8988T (cell line): ENCODE data around the gene BRD1.

Source experiments
- DNase-seq: peaks from one replicate; pipeline ENCODE4 v3.0.0; 2011

Gene BRD1

GRCh38 chr22:49726022-49726681, 101.5 kb downstream of the BRD1 start:
- DNase-seq: no peak

DNA sequence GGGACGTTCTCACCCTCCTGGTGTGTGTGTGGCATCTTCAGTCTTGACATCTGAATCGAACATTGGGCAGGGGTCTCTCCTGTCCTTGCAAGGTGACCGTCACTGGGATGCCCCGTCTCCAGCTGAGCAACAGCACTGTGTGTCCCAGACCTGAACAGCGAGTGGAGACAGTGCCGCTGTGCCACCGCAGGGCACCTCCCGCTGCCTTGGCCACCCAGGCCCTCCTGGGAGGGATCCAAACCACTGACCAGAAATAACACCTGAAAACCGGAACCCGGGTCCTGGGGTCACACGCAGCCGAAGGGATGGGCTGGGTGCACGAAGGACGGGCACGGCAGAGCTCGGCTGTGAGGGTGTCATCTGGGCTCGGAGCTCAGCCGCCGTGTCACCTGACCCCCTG, 102.2 kb downstream of the BRD1 start:
- DNase-seq: no peak

DNA sequence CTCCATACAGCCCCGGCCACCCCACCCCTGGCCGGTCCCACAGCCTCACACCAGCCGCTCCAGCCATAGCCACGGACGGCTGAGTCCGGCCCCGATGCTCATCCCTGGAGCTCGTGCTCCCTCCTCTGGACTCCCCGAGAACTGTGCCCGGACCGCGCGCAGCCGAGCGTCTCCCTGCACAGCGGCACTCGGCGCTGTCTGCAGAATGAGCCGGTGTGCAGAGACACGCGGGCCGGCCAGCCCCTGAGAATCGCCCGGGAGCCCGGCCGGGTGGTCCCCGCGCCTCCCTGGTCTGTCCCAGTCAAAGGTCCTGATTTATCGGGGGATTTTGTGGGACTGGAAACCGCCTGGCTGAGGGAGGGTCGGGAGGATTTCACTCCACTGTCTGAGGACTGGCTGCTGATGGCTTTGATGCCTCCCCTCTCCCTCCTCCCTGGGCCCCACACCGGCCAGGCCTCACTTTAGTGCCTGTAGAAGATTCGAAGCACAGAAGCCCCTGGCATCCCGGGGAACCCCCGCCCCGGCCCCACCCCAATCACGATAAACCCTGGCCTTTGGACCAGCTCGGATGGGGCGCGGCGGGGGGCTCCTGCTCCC, 102.7 kb downstream of the BRD1 start:
- peak; percentile 71 for DNase-seq

DNA sequence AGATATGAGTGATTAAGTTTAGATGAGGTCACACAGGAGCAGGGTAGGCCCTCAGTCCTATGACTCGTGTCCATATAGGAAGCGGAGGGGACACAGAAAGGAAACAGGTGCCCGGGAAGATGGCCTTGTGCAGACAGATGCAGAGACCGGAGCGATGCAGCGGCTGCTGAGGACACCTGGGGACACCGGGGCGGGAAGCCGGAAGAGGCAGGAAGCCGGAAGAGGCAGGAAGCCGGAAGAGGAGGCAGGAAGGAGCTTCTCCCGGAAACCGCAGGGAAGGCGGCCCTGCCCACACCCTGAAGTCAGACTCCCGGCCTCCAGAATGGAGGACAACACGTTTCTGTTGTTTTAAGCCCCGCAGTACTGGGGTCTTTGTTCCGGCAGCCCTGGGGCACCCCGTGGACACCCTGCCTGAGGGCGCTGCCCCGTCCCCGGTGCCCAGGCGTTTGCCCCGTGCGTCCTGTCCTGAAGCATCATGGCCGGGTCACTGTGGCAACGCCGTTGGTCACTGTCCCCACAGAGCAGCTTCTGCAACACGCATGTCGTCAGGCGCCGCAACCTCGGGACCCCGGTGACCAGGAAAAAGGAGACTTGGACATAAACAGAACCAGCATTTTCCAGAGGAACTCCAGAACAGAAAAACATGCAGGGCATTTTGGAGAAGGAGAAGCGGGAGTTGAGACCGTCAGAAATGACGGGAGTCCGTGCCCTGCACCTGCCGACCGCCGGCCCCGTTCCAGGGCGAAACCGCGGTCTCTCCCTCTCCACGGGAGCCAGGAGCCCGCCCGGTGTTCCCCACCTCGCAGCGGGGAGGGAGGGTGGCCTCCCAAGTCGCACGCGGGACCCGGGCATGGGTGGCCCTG, 103.4 kb downstream of the BRD1 start:
- DNase-seq: no peak

GRCh38 chr22:49723478-49724029, 104.1 kb downstream of the BRD1 start:
- no peak for DNase-seq
